ENCODE data around the gene INSIG2.

DNA sequence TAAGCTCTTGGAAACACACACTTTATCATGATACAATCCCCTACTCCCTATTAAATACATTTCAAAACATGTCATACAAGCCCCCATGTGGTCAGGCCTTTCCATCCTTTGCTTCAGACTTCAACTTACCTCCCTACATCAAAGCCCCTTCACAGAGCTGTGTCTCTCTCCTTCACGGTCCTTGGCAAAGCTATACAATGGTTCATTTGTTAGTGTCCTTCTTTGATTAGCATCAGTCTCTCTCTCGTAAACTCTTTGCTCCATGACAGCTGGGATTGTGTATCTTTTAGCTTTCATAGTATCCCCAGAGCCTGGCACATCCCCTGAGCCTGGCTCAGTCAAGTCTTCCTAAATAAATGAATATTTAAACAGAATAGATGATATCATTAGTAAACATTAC is 25.6 kb upstream of the INSIG2 start:
- TF ChIP-seq BHLHE40 (IDR thresholded peaks at IDR 0.05; ENCODE audit: low read depth, low read length) (no peak), POLR2A (IDR thresholded peaks at IDR 0.05; ENCODE audit: low read depth, low read length) (no peak)
- TF ChIP-seq, protein P1, sequence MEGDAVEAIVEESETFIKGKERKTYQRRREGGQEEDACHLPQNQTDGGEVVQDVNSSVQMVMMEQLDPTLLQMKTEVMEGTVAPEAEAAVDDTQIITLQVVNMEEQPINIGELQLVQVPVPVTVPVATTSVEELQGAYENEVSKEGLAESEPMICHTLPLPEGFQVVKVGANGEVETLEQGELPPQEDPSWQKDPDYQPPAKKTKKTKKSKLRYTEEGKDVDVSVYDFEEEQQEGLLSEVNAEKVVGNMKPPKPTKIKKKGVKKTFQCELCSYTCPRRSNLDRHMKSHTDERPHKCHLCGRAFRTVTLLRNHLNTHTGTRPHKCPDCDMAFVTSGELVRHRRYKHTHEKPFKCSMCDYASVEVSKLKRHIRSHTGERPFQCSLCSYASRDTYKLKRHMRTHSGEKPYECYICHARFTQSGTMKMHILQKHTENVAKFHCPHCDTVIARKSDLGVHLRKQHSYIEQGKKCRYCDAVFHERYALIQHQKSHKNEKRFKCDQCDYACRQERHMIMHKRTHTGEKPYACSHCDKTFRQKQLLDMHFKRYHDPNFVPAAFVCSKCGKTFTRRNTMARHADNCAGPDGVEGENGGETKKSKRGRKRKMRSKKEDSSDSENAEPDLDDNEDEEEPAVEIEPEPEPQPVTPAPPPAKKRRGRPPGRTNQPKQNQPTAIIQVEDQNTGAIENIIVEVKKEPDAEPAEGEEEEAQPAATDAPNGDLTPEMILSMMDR (conservative IDR thresholded peaks at IDR 0.05; ENCODE audit: low read depth, low read length) = no peak
